CD4-positive, CD25-positive, alpha-beta regulatory T cell (primary cell): ENCODE data around the gene UBLCP1. TPM values are rescaled to one million over a fixed set of nuclear protein-coding genes. Genes with fewer than 3 reads are reported as not detected.
"Not testable (repeated sequence)": the region's sequence is repeated elsewhere in the genome, so short reads cannot be mapped to it uniquely, and the experiment has no call there.

Source experiments
- ATAC-seq, 2 donors: fragments of 150-1000 bp; cut with Tn5 transposase; one replicate each; pipeline ENCODE4 v1.10.0; 2021; ENCODE audit warnings: low read depth in 2 of 2, moderate number of reproducible peaks in 2 of 2, moderate library complexity in 1 of 2
- DNase-seq, 3 donors: peaks; one replicate each; pipeline versions ENCODE4 v3.0.0 to v3.0.0-alpha.2; 2012 to 2022; ENCODE audit warnings: mixed read lengths in 1 of 3
- H3K27ac ChIP-seq: one replicate; pipeline ENCODE4 v1.7.0; 2013; ENCODE audit warnings: mild to moderate bottlenecking, low read length; ENCODE audit not compliant: insufficient read depth, poor library complexity, severe bottlenecking
- H3K27me3 ChIP-seq: one replicate; pipeline ENCODE4 v1.7.0; 2013; ENCODE audit warnings: low read length; ENCODE audit not compliant: control insufficient read depth, insufficient read depth
- H3K36me3 ChIP-seq: one replicate; pipeline ENCODE4 v1.7.0; 2013; ENCODE audit warnings: mild to moderate bottlenecking, low read length, moderate library complexity; ENCODE audit not compliant: control insufficient read depth, insufficient read depth
- H3K4me1 ChIP-seq: 2 replicates; pipeline ENCODE4 v1.7.0; 2013; ENCODE audit warnings: mild to moderate bottlenecking, low read length; ENCODE audit not compliant: insufficient read depth, control insufficient read depth, poor library complexity, severe bottlenecking
- H3K4me3 ChIP-seq: one replicate; pipeline ENCODE4 v1.7.0; 2013; ENCODE audit warnings: low read depth, mild to moderate bottlenecking, low read length, moderate library complexity
- H3K9me3 ChIP-seq, 2 experiments: 1 replicate in 1 of 2; 2 replicates in 1 of 2; pipeline ENCODE4 v1.7.0; 2013; ENCODE audit warnings: low read length in 2 of 2, mild to moderate bottlenecking in 1 of 2, moderate library complexity in 1 of 2; ENCODE audit not compliant: control insufficient read depth in 2 of 2
- H3K27ac Mint-ChIP-seq, 3 donors: one replicate each; pipeline ENCODE4 v1.8.0; 2020 to 2022; ENCODE audit warnings: mild to moderate bottlenecking in 3 of 3, mixed read lengths in 3 of 3, moderate library complexity in 2 of 3
- H3K27me3 Mint-ChIP-seq: one replicate; pipeline ENCODE4 v1.8.0; 2022; ENCODE audit warnings: mild to moderate bottlenecking, mixed read lengths
- H3K36me3 Mint-ChIP-seq: one replicate; pipeline ENCODE4 v1.8.0; 2020; ENCODE audit warnings: mixed read lengths
- H3K4me1 Mint-ChIP-seq, 4 donors: one replicate each; pipeline ENCODE4 v1.8.0; 2020 to 2022; ENCODE audit warnings: mixed read lengths in 4 of 4, mild to moderate bottlenecking in 1 of 4
- H3K4me3 Mint-ChIP-seq, 4 donors: one replicate each; pipeline ENCODE4 v1.8.0; 2020 to 2022; ENCODE audit warnings: mild to moderate bottlenecking in 4 of 4, mixed read lengths in 4 of 4, moderate library complexity in 3 of 4
- H3K9me3 Mint-ChIP-seq, 7 donors: one replicate each; pipeline ENCODE4 v1.8.0; 2020 to 2022; ENCODE audit warnings: mixed read lengths in 7 of 7, mild to moderate bottlenecking in 3 of 7, moderate library complexity in 2 of 7
- polyA plus RNA-seq, 4 donors: library from polyadenylated mRNA; unstranded; fragments of 300-500 nt; fragmentation: Illumina TruSeq; gene quantifications; one replicate each; pipeline ENCODE4 v1.2.3, GENCODE V29; 2021
- total RNA-seq: library from RNA; stranded (reverse); gene quantifications from one replicate; pipeline ENCODE4 v1.2.3, GENCODE V29; 2022

UBLCP1 gene
- total and polyA plus RNA-seq, 5 donors from 2014 or later = 20.5 to 66.1 (median 56.5) TPM

GRCh38 chr5:159223469-159223868 lies 39.6 kb upstream of the UBLCP1 start:
- Mint-ChIP-seq H3K9me3 (peaks cover 0 to 1% (median 0%) of the 10 kb centered on the region in 7 donors), H3K27me3 (no peaks in the 10 kb centered on the region), H3K4me1 (no peaks in the 10 kb centered on the region), H3K27ac (no peak overlapping the region), H3K36me3 (no peaks in the 10 kb centered on the region), H3K4me3 (no peak overlapping the region)
- Histone ChIP-seq H3K36me3 (no peaks in the 10 kb centered on the region), H3K4me1 (no peaks in the 10 kb centered on the region), H3K27me3 (no peaks in the 10 kb centered on the region), H3K4me3 (no peak overlapping the region), H3K27ac (no peak overlapping the region), H3K9me3 (no peaks in the 10 kb centered on the region)
- DNase-seq (no peak), ATAC-seq (no peak)

DNA sequence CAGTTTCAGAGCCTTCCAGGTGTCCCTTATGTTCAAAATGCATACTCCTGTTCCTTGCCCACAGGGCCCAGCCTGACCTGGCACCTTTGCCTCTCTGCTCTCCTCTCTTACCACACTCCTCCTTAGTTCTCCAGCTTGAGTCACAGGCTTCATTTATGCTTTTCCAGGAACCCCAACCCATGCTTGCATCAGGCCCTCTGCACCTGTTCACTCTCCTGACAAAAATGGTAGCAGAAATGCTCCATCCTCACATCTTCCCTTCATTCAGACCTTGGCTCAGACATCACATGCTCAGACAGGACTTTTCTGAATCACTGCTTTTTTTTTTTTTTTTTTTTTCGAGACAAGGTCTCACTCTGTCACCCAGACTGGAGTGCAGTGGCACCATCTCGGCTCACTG lies 38.6 kb upstream of the UBLCP1 start:
- H3K27ac Mint-ChIP-seq = peak overlapping the region in 1 of 3 donors; percentile 84
- H3K36me3 Mint-ChIP-seq = no peaks in the 10 kb centered on the region
- H3K27me3 ChIP-seq = no peaks in the 10 kb centered on the region
- peaks cover 0 to 1% (median 0%) of the 10 kb centered on the region in 7 donors for H3K9me3 Mint-ChIP-seq
- no peaks in the 10 kb centered on the region for H3K4me1 ChIP-seq
- H3K27me3 Mint-ChIP-seq = no peaks in the 10 kb centered on the region
- H3K9me3 ChIP-seq = no peaks in the 10 kb centered on the region
- H3K36me3 ChIP-seq = no peaks in the 10 kb centered on the region
- no peak overlapping the region for H3K4me3 Mint-ChIP-seq
- no peak for ATAC-seq
- H3K4me1 Mint-ChIP-seq = no peaks in the 10 kb centered on the region
- no peak overlapping the region for H3K27ac ChIP-seq
- no peak for DNase-seq
- H3K4me3 ChIP-seq = no peak overlapping the region

DNA sequence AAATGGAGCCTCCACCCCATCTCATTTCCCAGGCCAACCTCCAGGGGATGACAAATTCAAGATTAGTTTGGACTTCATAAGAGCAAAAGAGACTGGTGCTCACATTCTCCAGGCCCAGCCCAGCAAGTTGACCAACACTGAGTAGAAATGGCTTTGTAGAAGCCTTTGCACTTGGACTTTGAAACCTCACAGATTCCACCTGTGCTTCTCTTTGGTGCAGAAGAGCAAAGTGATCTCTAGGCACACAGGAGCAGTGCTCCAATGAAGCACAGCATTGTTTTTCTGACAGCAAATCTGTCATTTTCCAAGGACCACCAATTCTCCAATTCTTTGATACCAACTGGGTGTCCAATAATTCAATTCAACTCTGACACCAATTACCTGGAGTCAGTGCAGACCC lies 36.6 kb upstream of the UBLCP1 start:
- Histone ChIP-seq H3K36me3 (no peaks in the 10 kb centered on the region), H3K27ac (no peak overlapping the region), H3K27me3 (no peaks in the 10 kb centered on the region), H3K4me3 (no peak overlapping the region), H3K4me1 (no peaks in the 10 kb centered on the region), H3K9me3 (no peaks in the 10 kb centered on the region)
- no peak for ATAC-seq
- no peak for DNase-seq
- no peak overlapping the region for H3K27ac Mint-ChIP-seq
- H3K27me3 Mint-ChIP-seq = no peaks in the 10 kb centered on the region
- no peak overlapping the region for H3K4me3 Mint-ChIP-seq
- peaks cover 0 to 1% (median 0%) of the 10 kb centered on the region in 7 donors for H3K9me3 Mint-ChIP-seq
- H3K4me1 Mint-ChIP-seq = no peaks in the 10 kb centered on the region
- no peaks in the 10 kb centered on the region for H3K36me3 Mint-ChIP-seq

DNA sequence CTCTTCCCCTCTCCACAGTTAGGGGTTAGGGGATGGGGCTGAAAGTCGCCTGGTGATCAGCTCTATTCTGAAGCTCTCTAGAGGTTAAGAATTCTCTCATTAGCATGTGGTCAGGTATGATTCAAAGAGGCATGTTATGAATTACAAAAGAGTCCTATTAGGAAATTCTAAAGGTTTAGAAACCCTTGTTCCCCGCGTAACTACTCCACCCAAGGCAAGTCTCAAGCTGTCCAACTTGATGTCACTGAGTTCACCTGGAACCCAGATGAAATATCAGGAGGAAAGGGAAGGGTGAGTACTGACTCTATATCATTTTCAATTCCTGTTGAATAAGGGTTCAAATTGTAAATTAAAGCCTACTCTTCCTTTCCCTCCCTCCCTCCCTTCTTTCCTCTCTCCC lies 35.6 kb upstream of the UBLCP1 start:
- no peaks in the 10 kb centered on the region for H3K4me1 ChIP-seq
- H3K9me3 ChIP-seq = no peaks in the 10 kb centered on the region
- no peak overlapping the region for H3K27ac Mint-ChIP-seq
- no peaks in the 10 kb centered on the region for H3K27me3 Mint-ChIP-seq
- no peaks in the 10 kb centered on the region for H3K4me1 Mint-ChIP-seq
- no peaks in the 10 kb centered on the region for H3K36me3 ChIP-seq
- H3K4me3 Mint-ChIP-seq = no peak overlapping the region
- no peaks in the 10 kb centered on the region for H3K36me3 Mint-ChIP-seq
- H3K27ac ChIP-seq = no peak overlapping the region
- H3K4me3 ChIP-seq = no peak overlapping the region
- no peak for DNase-seq
- ATAC-seq = no peak
- peaks cover 0 to 1% (median 0%) of the 10 kb centered on the region in 7 donors for H3K9me3 Mint-ChIP-seq
- H3K27me3 ChIP-seq = no peaks in the 10 kb centered on the region

GRCh38 chr5:159228097-159228496 lies 35.0 kb upstream of the UBLCP1 start:
- H3K4me3 Mint-ChIP-seq, H3K27me3 ChIP-seq, H3K4me1 Mint-ChIP-seq, H3K27ac ChIP-seq, H3K36me3 Mint-ChIP-seq, ATAC-seq, H3K9me3 ChIP-seq, H3K27me3 Mint-ChIP-seq, H3K27ac Mint-ChIP-seq, H3K9me3 Mint-ChIP-seq, H3K4me3 ChIP-seq, H3K36me3 ChIP-seq, H3K4me1 ChIP-seq, DNase-seq: not testable (repeated sequence)

DNA sequence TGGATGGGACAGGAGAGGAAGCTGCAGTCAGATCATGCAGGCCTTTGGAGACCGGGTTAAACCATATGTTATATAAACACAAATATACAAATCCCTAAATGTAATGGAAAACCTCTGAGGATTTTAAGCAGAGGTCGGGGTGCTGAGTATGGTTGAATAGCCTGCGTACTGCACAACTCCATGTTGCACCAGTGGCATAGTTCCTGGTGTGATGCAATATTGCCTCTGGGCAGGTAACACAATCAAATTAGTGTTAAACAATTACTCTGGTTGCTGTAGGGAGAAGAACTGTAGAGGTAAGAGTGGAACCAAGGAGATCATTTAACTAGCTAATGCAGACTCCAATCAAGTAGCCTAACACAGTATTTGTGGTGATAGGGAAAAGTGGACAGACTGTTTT lies 32.4 kb upstream of the UBLCP1 start:
- Mint-ChIP-seq H3K9me3 (peaks cover 0 to 1% (median 0%) of the 10 kb centered on the region in 7 donors), H3K4me1 (no peaks in the 10 kb centered on the region), H3K27me3 (no peaks in the 10 kb centered on the region), H3K27ac (no peak overlapping the region), H3K4me3 (no peak overlapping the region), H3K36me3 (no peaks in the 10 kb centered on the region)
- Histone ChIP-seq H3K4me3 (no peak overlapping the region), H3K27ac (no peak overlapping the region), H3K27me3 (no peaks in the 10 kb centered on the region), H3K36me3 (no peaks in the 10 kb centered on the region), H3K4me1 (no peaks in the 10 kb centered on the region), H3K9me3 (no peaks in the 10 kb centered on the region)
- ATAC-seq (no peak), DNase-seq (no peak)

GRCh38 chr5:159231167-159231566 lies 31.9 kb upstream of the UBLCP1 start:
- H3K27me3 Mint-ChIP-seq = no peaks in the 10 kb centered on the region
- H3K4me1 Mint-ChIP-seq = no peaks in the 10 kb centered on the region
- H3K4me1 ChIP-seq = no peaks in the 10 kb centered on the region
- ATAC-seq = no peak
- no peak for DNase-seq
- no peak overlapping the region for H3K4me3 ChIP-seq
- H3K9me3 Mint-ChIP-seq = peaks cover 0 to 1% (median 0%) of the 10 kb centered on the region in 7 donors
- no peaks in the 10 kb centered on the region for H3K9me3 ChIP-seq
- no peaks in the 10 kb centered on the region for H3K36me3 ChIP-seq
- H3K27me3 ChIP-seq = no peaks in the 10 kb centered on the region
- no peak overlapping the region for H3K4me3 Mint-ChIP-seq
- H3K27ac Mint-ChIP-seq = no peak overlapping the region
- no peaks in the 10 kb centered on the region for H3K36me3 Mint-ChIP-seq
- no peak overlapping the region for H3K27ac ChIP-seq

DNA sequence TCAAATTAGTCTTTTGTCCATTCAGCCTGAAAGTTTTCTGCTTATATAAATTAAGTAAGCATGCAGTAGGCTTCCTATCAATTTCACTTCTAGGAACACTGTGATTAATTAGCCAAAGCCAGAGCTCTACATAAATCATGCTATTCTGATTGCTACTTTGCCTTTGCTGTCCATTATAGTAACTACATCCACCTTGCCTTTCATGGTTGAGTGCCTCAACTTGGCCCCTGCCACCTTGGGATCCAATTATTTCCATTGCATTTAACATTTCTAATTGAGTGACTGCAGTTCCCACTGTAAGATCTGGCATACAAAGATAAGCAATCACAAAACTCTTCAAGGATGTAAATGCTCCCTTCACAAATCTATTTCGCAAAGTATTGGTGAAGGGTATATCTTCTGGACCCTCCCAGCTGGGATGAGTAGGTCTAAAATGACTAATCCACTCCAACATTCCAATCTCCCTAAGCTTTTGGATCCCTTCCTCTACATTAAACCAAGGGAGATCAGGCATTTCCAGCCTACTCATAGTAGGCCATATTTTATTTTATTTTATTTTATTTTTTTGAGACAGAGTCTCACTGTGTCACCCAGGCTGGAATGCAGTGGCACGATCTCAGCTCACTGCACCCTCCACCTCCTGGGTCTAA lies 27.1 kb upstream of the UBLCP1 start:
- not testable (repeated sequence) for DNase-seq, H3K36me3 ChIP-seq, H3K9me3 ChIP-seq, H3K4me1 ChIP-seq, H3K4me3 ChIP-seq, H3K4me3 Mint-ChIP-seq, H3K36me3 Mint-ChIP-seq, H3K27me3 Mint-ChIP-seq, H3K27me3 ChIP-seq, H3K27ac Mint-ChIP-seq, H3K27ac ChIP-seq, ATAC-seq, H3K4me1 Mint-ChIP-seq, H3K9me3 Mint-ChIP-seq
